Tibial artery (tissue), 4 donors: ENCODE data around the gene CASS4.

Source experiments
- DNase-seq, 2 donors: peaks; one replicate each; pipeline ENCODE4 v3.0.0-alpha.2; 2019
- H3K27ac ChIP-seq, 2 donors: fragments of 200-600 bp; sonication (generic) in 1 of 2; 1 replicate in 1 of 2; 2 replicates in 1 of 2; pipeline ENCODE4 v1.5.1; 2018 to 2019; ENCODE audit warnings: mild to moderate bottlenecking in 1 of 2
- H3K27me3 ChIP-seq, 2 donors: fragments of 200-600 bp; sonication (generic) in 1 of 2; one replicate each; pipeline versions ENCODE4 v1.5.1 to v1.6.0; 2016 to 2019
- H3K36me3 ChIP-seq, 3 donors: fragments of 200-600 bp; sonication (generic) in 2 of 3; one replicate each; pipeline ENCODE4 v1.5.1; 2016 to 2019; ENCODE audit warnings: mild to moderate bottlenecking in 2 of 3
- H3K4me1 ChIP-seq, 4 donors: fragments of 200-600 bp; sonication (generic) in 2 of 4; 1 replicate in 3 of 4; 2 replicates in 1 of 4; pipeline ENCODE4 v1.5.1; 2016 to 2019
- H3K4me3 ChIP-seq, 2 donors: fragments of 200-600 bp; sonication (generic) in 1 of 2; 1 replicate in 1 of 2; 2 replicates in 1 of 2; pipeline ENCODE4 v1.5.1; 2018 to 2019; ENCODE audit warnings: mild to moderate bottlenecking in 2 of 2
- H3K9me3 ChIP-seq, 3 donors: fragments of 200-600 bp; sonication (generic) in 1 of 3; one replicate each; pipeline ENCODE4 v1.5.1; 2016 to 2019
- intact Hi-C: fragments of 100-400 bp; cut with DNase I; formaldehyde crosslinking; loops from one replicate; pipeline ENCODE4 v1.15.0; 2023; ENCODE audit warnings: low total_unique reads
- TF ChIP-seq, protein P1 (sequence below), 2 experiments: fragments of 200-600 bp in 1 of 2; fragments of 450-650 bp in 1 of 2; IDR thresholded peaks; one replicate each; pipeline ENCODE4 v1.5.1; 2017 to 2019; ENCODE audit warnings: antibody characterized with exemption in 2 of 2, mild to moderate bottlenecking in 1 of 2, moderate library complexity in 1 of 2

CASS4 gene

DNA sequence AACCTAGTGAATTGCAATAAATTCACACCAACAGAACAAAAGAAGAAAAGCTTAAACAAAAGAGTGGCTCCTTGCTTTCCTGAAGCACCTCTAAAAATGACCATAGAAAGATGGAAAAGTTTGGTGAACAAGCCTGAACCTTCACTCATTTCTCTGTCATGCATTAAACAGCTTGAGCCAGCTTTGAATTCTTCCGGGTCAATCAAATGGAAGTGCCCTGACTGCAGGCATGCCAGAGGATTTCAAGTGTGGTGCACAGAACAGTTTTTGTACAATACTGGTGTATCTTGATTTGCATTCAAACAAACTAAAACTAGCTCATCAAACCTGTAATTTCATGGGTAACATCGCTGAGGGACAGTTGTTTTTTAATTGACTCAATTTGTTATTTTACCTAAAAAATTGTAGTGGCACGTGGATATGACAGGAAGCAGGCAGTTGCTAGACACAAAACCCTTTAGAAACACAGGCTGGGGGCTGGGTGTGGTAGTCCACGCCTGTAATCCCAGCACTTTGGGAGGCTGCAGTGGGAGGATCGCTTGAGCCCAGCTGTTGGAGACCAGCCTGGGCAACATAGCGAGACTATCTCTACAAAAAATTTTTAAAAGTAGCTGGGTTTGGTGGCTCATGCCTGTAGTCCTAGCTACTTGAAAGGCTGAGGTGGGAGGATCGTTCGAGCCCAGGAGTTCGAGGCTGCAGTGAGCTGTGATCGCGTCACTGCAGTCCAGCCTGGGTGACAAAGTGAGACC, 9.1 kb downstream of the CASS4 start:
- no peak overlapping the region for H3K4me3 ChIP-seq
- TF ChIP-seq, protein P1, sequence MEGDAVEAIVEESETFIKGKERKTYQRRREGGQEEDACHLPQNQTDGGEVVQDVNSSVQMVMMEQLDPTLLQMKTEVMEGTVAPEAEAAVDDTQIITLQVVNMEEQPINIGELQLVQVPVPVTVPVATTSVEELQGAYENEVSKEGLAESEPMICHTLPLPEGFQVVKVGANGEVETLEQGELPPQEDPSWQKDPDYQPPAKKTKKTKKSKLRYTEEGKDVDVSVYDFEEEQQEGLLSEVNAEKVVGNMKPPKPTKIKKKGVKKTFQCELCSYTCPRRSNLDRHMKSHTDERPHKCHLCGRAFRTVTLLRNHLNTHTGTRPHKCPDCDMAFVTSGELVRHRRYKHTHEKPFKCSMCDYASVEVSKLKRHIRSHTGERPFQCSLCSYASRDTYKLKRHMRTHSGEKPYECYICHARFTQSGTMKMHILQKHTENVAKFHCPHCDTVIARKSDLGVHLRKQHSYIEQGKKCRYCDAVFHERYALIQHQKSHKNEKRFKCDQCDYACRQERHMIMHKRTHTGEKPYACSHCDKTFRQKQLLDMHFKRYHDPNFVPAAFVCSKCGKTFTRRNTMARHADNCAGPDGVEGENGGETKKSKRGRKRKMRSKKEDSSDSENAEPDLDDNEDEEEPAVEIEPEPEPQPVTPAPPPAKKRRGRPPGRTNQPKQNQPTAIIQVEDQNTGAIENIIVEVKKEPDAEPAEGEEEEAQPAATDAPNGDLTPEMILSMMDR (IDR thresholded peaks at IDR 0.05) = no peak
- no peaks in the 10 kb centered on the region for H3K27me3 ChIP-seq
- DNase-seq = peak in 1 of 2 donors; percentile 16
- H3K9me3 ChIP-seq = no peaks in the 10 kb centered on the region
- intact Hi-C loops = no loop called here
- peaks cover 0 to 18% (median 0%) of the 10 kb centered on the region in 3 donors for H3K36me3 ChIP-seq
- H3K27ac ChIP-seq = no peak overlapping the region
- no peaks in the 10 kb centered on the region for H3K4me1 ChIP-seq

DNA sequence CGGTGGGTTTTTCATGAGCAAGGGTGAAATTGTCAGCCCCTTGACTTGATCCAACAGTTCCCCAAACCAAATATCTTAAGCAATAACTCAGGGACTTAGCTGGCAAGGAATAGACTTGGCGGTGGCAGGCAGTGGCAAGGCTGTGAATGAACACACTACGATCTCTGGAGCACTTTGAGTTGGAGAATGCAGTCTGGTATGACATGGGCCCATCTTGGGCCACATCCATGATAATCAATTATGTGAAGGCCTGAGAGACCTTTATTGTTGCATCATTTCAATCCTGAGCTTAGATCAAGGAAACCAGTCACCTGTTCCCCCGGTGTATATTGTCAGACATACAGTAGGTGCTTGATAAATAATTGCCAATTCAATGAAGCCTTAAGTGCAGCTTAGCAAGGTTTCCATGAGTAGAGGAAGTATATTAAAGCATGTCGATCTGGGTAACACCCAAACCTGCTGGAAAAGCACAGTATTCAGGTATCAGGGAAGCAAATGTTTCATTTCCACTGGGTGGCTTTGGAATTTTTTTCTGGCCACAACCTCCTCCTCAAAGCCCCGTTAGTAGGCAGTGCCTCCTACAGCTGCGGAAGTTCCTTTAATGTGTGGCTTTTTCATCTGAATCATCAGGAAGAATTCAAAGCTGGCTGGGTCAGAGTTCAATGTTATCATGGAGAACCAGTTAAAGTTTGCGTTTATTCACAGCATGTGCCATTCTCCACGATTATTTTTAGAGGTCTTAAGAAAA, 10.2 kb downstream of the CASS4 start:
- intact Hi-C loops = no loop called here
- Histone ChIP-seq H3K27ac (no peak overlapping the region), H3K4me1 (no peaks in the 10 kb centered on the region), H3K9me3 (no peaks in the 10 kb centered on the region), H3K27me3 (no peaks in the 10 kb centered on the region), H3K4me3 (no peak overlapping the region), H3K36me3 (peaks cover 0 to 12% (median 0%) of the 10 kb centered on the region in 3 donors)
- TF ChIP-seq, protein P1 (IDR thresholded peaks at IDR 0.05) = no peak
- DNase-seq = peak in 1 of 2 donors; percentile 20

DNA sequence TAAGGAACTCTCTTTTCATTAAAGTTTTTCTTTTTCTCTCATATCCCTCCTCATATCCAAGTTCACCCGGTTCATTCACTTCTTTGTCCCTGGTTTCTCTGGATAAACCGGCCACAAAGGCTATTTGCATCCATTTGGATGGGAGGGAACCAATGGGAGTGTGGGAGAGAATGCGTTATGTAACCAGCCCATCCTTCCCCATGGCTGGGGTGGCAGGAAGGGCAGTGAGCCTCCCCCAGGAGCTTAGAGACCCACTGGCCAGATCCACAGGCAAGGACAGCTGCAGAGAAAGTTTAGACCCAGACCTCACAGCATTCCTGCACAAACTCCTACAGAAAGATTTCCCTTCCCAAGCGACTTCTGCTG, 10.7 kb downstream of the CASS4 start:
- no peaks in the 10 kb centered on the region for H3K4me1 ChIP-seq
- intact Hi-C loops = no loop called here
- H3K27ac ChIP-seq = no peak overlapping the region
- peaks cover 0 to 6% (median 0%) of the 10 kb centered on the region in 3 donors for H3K36me3 ChIP-seq
- H3K27me3 ChIP-seq = no peaks in the 10 kb centered on the region
- H3K9me3 ChIP-seq = no peaks in the 10 kb centered on the region
- TF ChIP-seq, protein P1 (IDR thresholded peaks at IDR 0.05) = no peak
- no peak overlapping the region for H3K4me3 ChIP-seq
- peak in 1 of 2 donors; percentile 34 for DNase-seq

DNA sequence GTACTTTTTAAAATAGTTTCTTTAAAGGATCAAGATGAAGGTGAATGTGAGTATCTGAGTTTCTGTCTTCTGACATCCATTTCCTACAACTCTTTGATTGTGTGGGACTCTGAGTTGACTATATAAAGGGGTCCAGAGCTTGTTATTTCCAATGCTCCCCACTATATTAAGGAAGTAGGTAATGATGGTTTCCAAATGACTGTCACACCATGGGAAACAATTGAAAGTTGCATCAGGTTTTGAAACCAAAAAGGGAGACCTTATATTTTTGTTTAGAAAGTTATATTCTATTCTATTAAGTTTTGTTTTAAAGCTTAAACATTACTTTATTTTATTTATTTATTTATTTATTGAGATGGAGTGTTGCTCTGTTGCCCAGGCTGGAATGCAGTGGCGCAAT, 11.2 kb downstream of the CASS4 start:
- H3K27me3 ChIP-seq = no peaks in the 10 kb centered on the region
- no peak overlapping the region for H3K27ac ChIP-seq
- intact Hi-C loops = no loop called here
- no peaks in the 10 kb centered on the region for H3K9me3 ChIP-seq
- H3K4me3 ChIP-seq = no peak overlapping the region
- peaks cover 0 to 2% (median 0%) of the 10 kb centered on the region in 3 donors for H3K36me3 ChIP-seq
- TF ChIP-seq, protein P1 (IDR thresholded peaks at IDR 0.05) = no peak
- no peaks in the 10 kb centered on the region for H3K4me1 ChIP-seq
- DNase-seq = no peak

DNA sequence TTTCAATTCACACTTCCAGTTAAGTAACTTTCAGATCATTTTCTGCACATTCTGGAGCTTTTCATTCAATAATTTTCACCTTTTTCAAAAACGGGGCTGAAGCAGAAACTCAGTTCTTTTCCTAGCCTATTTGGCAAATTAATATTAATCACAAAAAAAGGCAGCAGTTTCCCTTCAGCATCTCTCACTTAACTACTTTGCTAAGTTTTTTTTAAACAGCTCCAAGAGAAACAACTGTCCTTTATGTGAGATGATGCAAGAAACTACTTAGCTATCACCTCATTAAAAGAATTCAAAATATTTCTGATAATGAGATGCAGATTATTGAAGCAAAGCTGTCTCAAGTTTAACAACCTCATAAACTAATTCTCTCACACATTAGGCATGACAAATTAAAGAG, 11.8 kb downstream of the CASS4 start:
- no peak for DNase-seq
- Histone ChIP-seq H3K27ac (no peak overlapping the region), H3K36me3 (no peaks in the 10 kb centered on the region), H3K9me3 (no peaks in the 10 kb centered on the region), H3K27me3 (no peaks in the 10 kb centered on the region), H3K4me3 (no peak overlapping the region), H3K4me1 (no peaks in the 10 kb centered on the region)
- TF ChIP-seq, protein P1 (IDR thresholded peaks at IDR 0.05) = no peak
- intact Hi-C loops = no loop called here
